Lower lobe of right lung (tissue), 2 donors: ENCODE results near the gene UPK1B. TPM values are rescaled to one million over a fixed set of nuclear protein-coding genes. Genes with fewer than 3 reads are reported as not detected.
"Not testable (repeated sequence)": the region's sequence is repeated elsewhere in the genome, so short reads cannot be mapped to it uniquely, and the experiment has no call there.

Experiments used
- ATAC-seq, 2 donors: fragments of 200-7000 bp; cut with Tn5 transposase; one replicate each; pipeline ENCODE4 v1.9.1; 2020 to 2022; ENCODE audit warnings: mild to moderate bottlenecking in 2 of 2, moderate library complexity in 2 of 2
- DNase-seq: peaks from one replicate; pipeline ENCODE4 v3.0.0-alpha.2; 2020
- H3K27ac ChIP-seq: fragments of 200-600 bp; one replicate; pipeline ENCODE4 v1.8.0; 2022
- H3K27me3 ChIP-seq: fragments of 200-600 bp; one replicate; pipeline ENCODE4 v1.8.0; 2022; ENCODE audit warnings: low read depth
- H3K36me3 ChIP-seq: fragments of 200-600 bp; one replicate; pipeline ENCODE4 v1.8.0; 2022; ENCODE audit warnings: mild to moderate bottlenecking
- H3K4me1 ChIP-seq: fragments of 200-600 bp; one replicate; pipeline ENCODE4 v1.8.0; 2022
- H3K4me3 ChIP-seq: fragments of 200-600 bp; one replicate; pipeline ENCODE4 v1.8.0; 2022; ENCODE audit warnings: mild to moderate bottlenecking
- H3K9me3 ChIP-seq: fragments of 200-600 bp; one replicate; pipeline ENCODE4 v1.8.0; 2022
- CTCF ChIP-seq: fragments of 200-600 bp; IDR thresholded peaks from one replicate; pipeline ENCODE4 v1.8.0; 2022; ENCODE audit warnings: antibody characterized with exemption, mild to moderate bottlenecking
- intact Hi-C: fragments of 100-400 bp; cut with DNase I; formaldehyde crosslinking; loops from one replicate; pipeline ENCODE4 v1.11.0; 2022
- total RNA-seq: library from RNA; stranded (reverse); fragmentation: NEBNext Ultra II Directional; extraction: Animal tissue kit (Norgen Biotek cat#: 25700); gene quantifications from one replicate; pipeline ENCODE4 v1.2.1, GENCODE V29; 2021
- donor health status: DM: no; HTN: yes; CAD: no; lungs with severe emphysema.

Gene UPK1B
- total RNA-seq, 1 donor from 2014 or later, result not detected

GRCh38 chr3:119239206-119239820, 65.9 kb downstream of the UPK1B start:
- DNase-seq (no peak), ATAC-seq (no peak)
- intact Hi-C loops, result no loop called here
- H3K4me3 ChIP-seq, result peak overlapping the region; percentile 68
- peaks cover 20% of the 10 kb centered on the region for H3K36me3 ChIP-seq
- H3K9me3 ChIP-seq, result no peaks in the 10 kb centered on the region
- peaks cover 44% of the 10 kb centered on the region for H3K4me1 ChIP-seq
- no peak for TF ChIP-seq CTCF
- H3K27me3 ChIP-seq, result no peaks in the 10 kb centered on the region
- peak overlapping the region; percentile 94 for H3K27ac ChIP-seq

GRCh38 chr3:119240101-119240590, 66.7 kb downstream of the UPK1B start:
- peak; percentile 1 to 12 for ATAC-seq
- Histone ChIP-seq H3K36me3 (peaks cover 12% of the 10 kb centered on the region), H3K4me3 (peak overlapping the region; percentile 68), H3K9me3 (no peaks in the 10 kb centered on the region), H3K27me3 (no peaks in the 10 kb centered on the region), H3K4me1 (peaks cover 38% of the 10 kb centered on the region), H3K27ac (peak overlapping the region; percentile 94)
- intact Hi-C loops, result no loop called here
- no peak for TF ChIP-seq CTCF
- DNase-seq, result no peak

- DNase-seq (peak; percentile 93), ATAC-seq (peak; percentile 96 to 98)
- Histone ChIP-seq H3K36me3 (peaks cover 5% of the 10 kb centered on the region), H3K4me1 (peaks cover 39% of the 10 kb centered on the region), H3K27ac (peak within 1 kb of the TSS; percentile 94), H3K4me3 (peak within 1 kb of the TSS; percentile 68), H3K27me3 (no peaks in the 10 kb centered on the region), H3K9me3 (no peaks in the 10 kb centered on the region)
- no peak for TF ChIP-seq CTCF
- intact Hi-C loops, result no loop called here
Observed at GRCh38 chr3:119240591-119241434, 67.4 kb downstream of the UPK1B start, which contains the start of gene B4GALT4. Gene B4GALT4, minus strand, starts transcription at chr3:119240878. Its CDS starts 10,779 bp downstream, at chr3:119230099.

GRCh38 chr3:119242387-119243057, 69.1 kb downstream of the UPK1B start:
- H3K27me3 ChIP-seq, intact Hi-C loops, H3K9me3 ChIP-seq, H3K27ac ChIP-seq, ATAC-seq, DNase-seq, H3K36me3 ChIP-seq, H3K4me3 ChIP-seq: not testable (repeated sequence)
- peaks cover 42% of the 10 kb centered on the region for H3K4me1 ChIP-seq

GRCh38 chr3:119243058-119243529, 69.7 kb downstream of the UPK1B start:
- H3K9me3 ChIP-seq, H3K27ac ChIP-seq, intact Hi-C loops, DNase-seq, ATAC-seq, H3K4me3 ChIP-seq, H3K27me3 ChIP-seq, H3K36me3 ChIP-seq: not testable (repeated sequence)
- H3K4me1 ChIP-seq, result peaks cover 42% of the 10 kb centered on the region

GRCh38 chr3:119243712-119244111, 70.3 kb downstream of the UPK1B start:
- no peak for ATAC-seq
- Histone ChIP-seq H3K27ac (no peak overlapping the region), H3K4me3 (no peak overlapping the region), H3K9me3 (no peaks in the 10 kb centered on the region), H3K36me3 (no peaks in the 10 kb centered on the region), H3K4me1 (peaks cover 36% of the 10 kb centered on the region), H3K27me3 (no peaks in the 10 kb centered on the region)
- TF ChIP-seq CTCF, result no peak
- DNase-seq, result no peak
- intact Hi-C loops, result no loop called here
